HK-2 (cell line): ENCODE data around the gene PARD3B.

Experiments used
- DNase-seq: peaks from one replicate; pipeline ENCODE4 v3.0.0-alpha.2; 2018; ENCODE audit not compliant: unreplicated experiment

Gene PARD3B

DNA sequence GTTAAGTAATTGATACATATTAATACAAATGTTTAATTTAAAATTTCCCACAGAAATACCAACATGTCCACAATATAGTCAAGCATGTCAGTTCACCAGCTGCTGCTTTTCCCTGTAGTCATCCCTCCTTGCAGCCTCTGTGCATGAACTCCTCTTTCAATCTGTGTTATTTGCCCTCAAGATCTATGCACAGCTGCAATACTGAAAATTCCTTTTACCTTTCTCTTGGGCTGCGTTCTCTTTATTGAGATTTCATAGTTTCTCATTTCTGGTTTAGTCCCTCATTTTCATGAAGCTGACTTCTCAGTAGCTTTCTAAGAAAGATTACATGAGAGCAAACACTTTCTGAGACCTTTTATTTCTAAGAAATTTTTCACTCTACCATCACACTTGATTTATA, 464.9 kb downstream of the PARD3B start:
- DNase-seq: no peak

DNA sequence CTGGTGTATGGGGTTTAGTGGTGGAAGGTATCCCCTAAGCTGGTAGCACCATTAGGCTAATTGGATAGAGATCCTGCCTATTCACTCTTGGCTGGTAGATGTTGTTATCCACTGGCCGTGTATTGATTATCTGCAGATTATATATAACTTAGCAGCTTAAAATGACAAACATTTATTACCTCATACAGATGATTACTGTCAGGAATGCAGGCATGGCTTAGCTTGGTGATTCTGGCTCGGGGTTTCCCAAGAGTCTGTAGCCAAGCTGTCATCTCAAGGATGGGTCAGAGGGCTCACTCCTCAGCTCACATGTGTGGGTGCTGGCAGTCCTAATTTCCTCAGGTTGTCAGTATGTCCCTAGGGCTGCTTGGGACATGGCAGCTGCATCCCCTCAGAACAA, 465.8 kb downstream of the PARD3B start:
- no peak for DNase-seq

DNA sequence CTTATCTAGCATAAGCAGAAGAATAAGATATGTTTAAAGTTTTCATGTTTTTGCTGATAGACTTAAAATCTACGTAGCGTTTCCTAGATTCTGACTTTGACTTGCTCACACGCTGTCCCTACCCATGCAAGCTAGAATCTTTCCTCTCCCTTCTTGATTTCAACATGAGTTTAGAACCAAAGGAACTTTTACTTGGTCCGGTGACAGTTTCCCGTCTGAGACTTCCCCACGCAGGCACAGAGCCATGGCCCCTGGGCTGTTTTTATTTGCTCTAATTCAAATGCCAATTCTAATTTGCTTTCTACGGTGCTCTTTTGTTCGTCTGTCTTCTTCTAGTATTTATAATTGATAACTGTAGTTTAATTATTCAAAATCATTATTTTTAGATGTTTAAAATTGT, 467.7 kb downstream of the PARD3B start:
- DNase-seq: no peak

DNA sequence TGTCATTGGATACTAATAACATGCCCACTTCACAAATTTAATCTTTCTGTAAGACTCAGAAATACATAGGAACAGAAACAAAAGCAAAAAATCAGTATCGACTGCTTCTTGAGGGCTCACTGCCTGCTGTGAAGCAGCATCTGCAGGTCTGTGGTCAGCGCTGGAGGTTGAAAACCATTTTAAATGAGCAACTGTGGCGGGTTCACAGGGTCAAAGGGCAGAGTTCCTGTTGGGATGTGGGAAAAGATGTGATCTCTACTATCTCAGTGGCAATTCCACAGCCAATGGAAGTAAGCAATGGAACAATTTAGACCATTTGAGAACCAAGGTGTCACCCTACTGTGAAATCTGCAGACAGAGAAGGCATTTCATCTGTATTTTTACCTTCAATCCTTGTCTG, 468.3 kb downstream of the PARD3B start:
- no peak for DNase-seq

DNA sequence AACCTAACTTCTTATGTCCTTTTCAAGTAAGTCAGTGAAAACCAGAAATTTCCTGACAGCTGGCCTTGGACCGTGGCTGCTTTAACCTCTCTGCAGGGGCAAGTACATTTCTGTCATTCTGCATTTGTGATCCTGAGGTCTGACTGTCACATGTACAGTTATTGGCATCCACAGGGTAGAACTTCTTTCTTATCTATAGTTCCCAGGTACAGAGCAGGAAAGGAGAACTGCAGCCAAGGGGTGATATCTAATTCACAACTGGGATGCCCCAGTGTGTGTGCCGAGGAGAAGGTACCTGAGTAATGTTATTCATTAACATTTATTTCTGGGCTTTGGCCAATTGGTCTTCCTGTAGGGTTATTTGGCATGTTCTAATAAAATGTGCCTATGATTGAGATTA, 468.9 kb downstream of the PARD3B start:
- DNase-seq: no peak

DNA sequence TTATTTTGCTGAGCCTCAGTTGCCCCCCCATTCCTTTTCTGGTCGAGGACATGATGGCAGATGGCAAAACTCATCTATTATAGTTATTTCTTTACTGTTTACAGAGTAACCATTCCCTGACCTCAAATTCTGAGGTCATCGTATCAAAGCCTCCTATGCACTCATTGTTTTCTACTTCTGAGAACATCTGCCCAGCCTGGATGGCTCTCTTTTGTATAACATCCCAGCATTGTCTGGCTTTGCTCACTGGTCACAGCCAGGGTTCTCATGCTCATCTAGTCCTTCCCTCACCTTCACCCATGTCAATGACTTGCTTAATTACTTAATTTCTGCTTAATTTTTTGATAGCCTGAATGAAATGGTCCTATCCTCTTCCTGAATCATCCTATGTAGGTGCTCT, 472.1 kb downstream of the PARD3B start:
- no peak for DNase-seq

DNA sequence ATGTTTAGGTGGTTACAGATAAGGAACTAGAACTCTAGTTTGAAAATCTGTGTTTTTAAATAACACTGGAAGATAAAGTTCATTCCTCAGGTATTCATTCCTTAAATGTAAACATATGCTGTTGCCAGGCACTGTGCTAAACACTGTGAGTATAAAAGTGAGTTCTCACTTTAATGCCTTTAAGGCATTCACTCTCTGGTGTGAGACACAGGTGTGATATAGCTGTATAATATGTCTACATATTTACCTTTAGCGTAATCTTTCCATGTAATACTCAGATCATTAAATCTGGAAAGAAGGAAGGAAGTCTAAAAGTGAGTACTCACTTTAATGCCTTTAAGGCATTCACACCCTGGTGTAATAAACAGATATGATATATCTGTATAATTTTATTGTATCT, 472.6 kb downstream of the PARD3B start:
- no peak for DNase-seq

DNA sequence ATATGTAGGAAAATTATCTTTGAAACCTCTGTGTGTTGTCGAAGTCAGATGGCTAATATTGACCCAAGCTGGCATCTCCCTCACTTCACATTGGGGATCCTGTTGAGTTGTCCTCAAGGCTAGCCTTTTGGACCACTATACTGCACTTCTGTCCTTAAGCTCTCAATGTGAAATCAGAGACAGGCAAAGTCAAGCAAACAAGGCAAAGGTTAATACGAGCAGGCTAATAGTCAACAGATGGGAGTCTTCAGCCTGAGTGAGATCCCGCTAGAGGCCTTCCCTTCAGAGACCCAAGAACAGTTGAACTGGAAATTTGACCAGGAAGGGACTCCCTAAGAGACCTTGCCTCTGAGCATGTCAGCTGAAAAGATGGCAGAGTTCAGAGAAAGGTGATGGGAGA, 475.4 kb downstream of the PARD3B start:
- DNase-seq: no peak

DNA sequence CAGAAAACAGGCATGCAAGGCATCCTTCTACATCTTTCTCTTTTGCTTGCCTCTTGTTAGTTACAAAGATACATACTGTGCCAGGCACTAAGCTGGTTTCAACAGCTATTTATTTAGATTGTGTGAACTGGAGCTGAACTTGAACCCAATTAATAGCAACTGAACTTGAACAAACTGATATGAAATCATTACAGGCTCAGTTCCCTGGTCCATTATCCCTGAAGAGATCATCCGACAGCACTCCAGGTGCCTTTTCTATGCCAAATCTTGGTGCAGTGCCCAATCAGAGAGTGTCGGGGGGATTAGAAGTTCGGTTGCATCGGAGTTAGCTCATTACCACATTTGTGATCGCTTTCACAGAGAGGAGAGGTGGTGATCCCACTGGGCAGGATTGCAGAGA, 477.6 kb downstream of the PARD3B start:
- DNase-seq: no peak

DNA sequence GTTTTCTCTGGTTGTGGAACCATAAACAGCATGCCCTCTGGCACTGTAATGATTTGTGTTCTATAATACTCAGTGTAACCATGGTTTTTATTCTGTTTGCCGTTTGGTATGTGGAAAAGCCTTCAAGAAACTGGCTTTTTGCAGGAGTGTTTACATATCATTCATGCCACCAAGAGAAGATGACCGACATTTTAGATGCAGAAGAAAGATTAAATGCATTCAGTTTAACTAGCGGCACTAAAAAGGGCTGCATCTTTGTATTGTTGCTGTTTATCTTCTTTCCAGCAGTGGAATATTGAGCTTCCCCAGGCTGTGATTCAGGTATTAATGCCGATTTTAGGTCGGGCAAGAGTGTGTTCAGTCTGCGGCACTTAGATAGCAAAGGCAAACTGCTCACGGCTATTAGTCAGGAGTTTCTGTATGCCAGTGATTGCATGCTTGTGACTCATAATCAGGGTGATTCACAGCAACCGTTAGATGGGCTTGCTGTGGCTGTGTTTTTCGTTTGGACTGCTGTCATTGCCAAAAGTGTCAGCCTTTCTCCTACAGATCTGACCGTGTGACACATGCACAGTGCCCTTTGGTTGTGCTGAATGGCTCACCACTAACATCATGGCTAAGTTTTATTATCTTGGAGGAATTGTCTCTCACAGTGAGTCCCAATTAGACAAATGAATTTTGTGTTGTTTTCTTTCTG, 479.7 kb downstream of the PARD3B start:
- peak; percentile 53 for DNase-seq

DNA sequence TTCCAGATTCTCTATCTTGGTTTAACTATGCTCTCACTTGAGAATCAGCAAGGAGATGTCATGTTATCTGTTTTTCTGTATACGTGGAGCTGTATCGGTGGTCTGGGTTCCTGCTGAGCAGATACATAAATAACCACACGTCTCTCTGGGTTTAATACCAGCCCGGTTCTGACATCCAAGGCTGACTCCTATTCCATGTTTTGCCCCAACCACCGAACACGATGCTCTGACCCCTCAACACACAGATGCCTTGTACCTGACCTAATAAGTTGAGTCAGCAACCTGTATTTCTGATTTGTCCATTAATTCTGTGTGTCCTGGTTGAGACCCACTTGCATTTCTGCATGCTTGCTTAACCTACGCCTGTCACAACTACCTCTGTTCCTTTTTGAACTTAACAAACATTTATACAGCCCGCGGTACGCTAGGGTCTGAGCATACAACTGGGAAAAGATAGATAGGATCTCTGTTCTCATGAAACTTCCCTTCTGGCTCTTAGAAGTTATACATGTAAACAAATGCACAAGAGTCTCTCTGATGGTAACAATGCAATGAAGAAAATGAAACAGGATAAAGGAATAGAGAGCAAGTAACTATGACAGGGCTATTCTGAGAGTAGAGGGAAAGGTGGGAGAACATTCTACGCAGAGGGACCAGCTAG, 480.4 kb downstream of the PARD3B start:
- no peak for DNase-seq

DNA sequence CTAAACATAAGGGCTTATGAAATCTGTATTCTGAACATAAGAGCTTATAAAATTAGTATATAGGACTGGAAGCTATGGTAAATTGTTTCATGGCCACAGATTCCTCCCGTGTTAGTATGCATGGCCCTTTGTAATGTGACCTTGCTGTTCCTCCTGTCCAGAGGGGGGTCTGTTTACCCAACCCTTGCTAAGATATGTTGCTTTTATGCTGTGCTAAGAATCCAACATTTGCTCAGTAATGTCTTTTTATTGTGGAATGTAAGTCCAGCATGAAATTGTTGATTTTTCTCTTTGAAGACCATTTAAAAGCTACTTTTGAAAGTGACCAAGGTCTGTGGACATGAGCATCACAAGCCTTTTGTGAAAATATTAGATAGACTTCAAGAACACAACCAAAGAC, 485.4 kb downstream of the PARD3B start:
- no peak for DNase-seq

DNA sequence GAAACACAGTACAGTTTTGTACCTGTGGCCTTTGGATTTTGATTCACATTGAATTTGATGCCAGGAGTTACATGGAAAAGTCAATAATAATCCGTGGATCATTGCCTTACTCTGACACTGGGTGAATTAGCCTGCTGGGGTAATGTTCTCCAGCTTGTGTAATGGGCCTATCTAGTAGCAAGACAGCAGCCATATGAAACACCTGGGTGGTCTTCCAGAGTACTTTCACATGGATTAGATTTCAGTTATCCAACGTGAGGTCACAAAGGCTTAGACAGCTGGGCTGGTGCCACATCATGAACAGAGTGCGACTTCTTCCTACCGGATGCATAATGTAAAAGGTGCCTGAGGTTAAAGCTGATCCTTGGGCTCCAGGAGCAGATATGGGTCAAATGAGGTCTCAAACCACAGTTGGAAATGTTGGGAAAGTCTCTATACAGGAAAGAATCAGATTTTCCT, 486.8 kb downstream of the PARD3B start:
- no peak for DNase-seq

DNA sequence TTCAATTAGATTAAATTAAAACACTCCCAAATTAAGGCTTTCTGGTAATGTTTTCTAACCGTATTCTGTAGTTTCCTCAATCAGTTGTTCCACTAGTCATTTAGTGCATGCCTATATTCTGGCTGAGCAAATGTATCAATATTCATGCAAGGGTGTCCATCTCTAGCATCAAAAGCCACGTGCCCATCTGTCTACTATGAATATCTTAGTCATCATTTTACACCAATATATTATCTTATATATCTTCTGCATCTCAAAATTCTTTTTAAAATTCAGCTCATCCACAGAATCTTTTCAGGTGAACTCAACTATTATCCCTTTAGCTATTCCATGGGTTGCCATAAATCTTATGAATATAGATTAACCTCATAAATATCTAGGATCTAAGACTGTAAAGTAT, 488.2 kb downstream of the PARD3B start:
- no peak for DNase-seq

DNA sequence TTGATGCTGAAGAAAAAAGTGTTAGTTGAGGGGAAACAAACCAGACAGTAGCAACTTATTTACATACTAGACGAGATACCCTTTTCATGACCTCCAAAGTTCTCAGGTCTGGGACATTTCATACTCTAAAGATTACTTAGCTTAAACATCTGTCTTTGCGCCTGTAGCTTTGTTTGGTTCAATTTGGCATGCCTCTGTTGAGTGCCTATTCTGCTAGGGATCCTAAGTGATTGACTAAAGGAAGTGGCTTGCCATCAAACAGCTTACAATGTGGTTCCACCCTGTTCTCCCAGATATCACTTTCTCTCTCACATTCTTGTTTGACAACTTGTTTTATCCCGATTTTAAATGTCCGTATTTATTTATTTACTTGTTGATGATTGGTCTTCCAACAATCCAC, 488.8 kb downstream of the PARD3B start:
- DNase-seq: no peak

DNA sequence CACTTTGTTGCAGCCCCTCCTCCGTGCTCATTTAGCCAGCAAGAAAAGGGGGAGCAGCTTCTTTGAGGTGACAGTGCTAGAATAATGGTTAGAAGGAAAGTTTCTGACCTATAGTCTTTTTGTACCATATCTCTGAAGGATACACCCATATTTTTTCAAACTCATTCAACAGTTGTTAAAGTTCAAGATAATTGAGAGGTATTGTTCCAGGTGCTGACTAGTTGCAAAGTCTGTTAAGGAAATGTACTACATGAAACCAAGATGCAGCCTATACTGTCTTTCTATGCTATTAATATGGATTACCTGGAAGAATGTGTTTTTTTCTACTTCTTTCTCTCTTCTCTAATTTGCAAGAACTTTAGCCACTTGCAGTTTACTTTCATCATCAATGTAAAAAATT, 495.0 kb downstream of the PARD3B start:
- DNase-seq: no peak

DNA sequence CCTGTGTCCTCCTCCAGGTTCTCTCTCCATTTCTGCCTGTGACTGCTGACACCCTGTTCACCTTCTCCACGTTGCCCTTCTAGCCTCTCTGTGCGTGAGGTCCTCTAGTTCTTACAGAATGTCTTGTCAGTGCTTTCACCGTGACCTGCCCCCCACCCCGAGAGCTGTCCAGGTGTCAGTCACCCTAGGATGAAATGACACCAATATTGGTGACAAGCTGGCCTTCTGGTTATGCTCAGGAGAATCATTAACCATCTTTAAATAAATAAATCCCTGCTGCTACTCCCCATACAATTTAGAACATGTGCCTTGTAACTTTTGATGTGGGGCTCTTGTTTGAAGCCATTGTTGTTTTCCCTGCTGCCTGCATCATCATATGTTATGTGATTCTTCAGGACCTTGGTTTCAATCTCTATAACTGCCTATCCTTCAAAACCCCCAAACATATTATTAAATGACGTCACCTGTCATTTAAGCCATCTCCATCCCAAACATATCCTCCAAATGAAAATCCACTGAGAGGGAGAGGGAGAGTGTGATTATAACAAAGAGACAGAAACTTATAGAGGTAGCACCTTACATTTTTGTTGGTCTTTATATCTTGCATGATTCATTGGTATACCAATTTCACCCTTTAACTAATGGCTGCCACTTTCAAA, 496.3 kb downstream of the PARD3B start:
- DNase-seq: no peak

DNA sequence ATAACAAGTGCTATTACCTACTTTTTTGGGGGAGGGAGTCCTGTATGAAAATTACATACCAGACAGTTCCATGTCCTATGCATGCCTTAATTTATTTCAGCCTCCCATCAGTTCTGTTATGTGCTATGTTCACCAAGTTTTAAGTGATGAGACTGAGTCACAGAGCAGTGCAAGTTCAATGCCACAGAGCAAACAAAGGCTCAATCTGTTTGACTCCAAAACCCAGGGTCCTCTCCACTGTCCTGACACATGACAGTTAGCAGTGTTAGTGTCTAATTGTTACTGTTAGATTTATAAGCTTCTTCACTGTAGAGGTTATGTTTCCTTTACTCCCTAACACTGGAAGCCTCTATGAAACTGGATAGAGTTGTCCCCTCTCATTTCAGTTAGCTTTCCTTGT, 498.0 kb downstream of the PARD3B start:
- DNase-seq: no peak

DNA sequence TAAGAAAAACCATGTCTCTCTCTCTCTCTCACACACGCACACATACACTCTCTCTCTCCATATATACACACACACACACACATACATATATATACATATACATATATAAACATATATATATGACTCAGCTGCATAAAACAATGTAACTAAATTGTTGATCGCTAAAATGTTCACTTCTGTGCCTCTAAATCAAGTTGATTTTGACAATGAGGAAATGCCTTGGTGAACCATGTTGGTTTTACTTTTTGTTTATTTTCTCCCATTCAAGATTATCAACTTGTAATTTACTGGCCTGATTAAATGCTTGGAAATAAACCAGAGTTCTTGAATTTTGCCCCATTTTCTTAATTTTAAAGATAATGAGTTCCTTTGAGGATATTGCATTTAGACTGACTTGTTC, 500.4 kb downstream of the PARD3B start:
- DNase-seq: no peak

DNA sequence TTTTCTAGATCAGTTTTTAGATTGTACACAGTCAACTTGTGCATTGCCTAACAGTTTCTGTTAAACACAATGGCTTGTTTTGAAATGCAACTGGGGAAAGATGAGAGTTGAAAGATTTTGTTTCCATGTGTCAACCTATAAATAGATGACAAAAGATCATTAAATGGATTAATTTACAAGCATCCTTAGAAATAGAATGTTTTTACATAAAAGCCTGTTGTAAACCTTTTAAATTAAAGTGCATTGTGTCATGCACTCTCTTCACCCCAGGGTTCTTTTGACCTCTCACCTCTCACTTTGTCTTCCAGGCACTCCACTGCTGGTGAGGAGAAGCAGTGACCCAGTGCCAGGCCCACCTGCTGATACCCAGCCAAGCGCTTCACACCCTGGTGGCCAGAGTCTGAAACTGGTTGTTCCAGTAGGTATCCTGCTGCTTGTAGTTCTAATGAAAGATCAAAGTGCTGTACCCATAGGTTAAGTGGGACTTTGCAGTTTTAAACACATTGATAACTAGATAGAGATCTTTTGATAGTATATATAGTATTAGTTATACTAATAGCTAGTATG, 502.1 kb downstream of the PARD3B start:
- no peak for DNase-seq

DNA sequence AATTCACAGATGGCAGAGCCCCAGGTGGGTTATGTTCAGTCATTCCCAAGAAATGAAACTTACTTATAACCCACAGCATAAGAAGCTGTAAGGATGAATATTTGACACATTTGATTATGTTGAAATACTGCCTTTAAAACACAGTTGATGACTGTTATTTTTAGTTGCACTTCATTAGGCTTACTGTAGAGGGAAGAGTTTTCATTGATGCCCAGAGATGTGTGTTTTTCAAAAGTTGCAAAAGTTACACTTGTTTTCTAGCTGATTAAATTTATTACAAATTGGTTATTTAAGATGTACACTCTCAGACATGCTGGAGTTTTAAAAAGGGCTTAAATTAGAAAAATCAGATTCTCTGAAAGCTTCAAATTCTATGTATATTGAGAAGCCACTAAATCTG, 506.1 kb downstream of the PARD3B start:
- no peak for DNase-seq

DNA sequence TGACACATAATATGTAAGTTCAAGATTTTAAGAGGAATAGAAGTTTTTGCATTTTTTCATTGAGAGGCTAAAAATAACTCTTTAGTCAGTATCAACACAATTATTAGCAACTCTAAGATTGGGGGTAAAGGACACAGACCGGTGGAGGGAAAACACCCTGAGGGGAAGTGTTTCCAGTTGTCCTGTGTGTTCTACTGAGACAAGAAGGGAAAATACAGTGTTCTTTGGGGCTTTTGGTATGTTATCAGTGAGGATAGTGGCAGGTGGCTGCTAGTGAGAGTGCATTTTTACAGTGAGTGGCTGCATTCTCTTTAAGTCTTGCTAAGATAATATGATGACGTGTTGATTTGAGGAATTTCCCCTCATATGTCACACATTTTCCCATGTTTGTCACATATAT, 507.5 kb downstream of the PARD3B start:
- DNase-seq: no peak

DNA sequence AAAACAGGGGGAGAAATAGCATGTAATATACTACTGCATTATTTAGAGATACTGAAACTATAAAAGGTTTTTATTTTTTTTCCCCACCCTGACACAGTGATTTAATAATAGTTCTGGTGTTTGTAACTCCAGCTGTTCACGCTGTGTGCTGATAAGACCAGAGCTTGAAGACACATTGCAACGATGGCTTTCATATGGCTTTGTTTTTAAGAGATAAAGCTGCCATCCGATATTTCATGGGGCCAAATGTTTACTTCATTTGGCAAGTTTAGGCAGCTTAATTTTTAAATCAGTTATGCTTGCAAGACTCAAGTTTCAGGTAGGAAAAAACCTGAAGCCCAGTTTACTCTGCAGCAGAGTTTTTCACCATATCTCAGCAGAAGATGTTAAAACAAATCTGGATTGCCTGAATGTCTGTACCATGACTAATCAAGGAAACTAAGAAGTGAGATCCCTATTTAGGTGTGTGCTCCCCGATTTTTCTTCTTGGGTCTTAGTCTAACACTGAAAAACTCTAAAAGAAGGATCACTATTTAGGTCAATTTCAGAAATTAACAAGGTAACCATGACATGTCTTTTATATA, 508.6 kb downstream of the PARD3B start:
- DNase-seq: no peak
